Heart left ventricle (tissue), 16 donors: ENCODE results near the gene GNPAT. TPM values are rescaled to one million over a fixed set of nuclear protein-coding genes. Genes with fewer than 3 reads are reported as not detected.

Experiments
- ATAC-seq, 4 donors: fragments of 200-7000 bp; cut with Tn5 transposase; one replicate each; pipeline ENCODE4 v1.9.1; 2020 to 2022; ENCODE audit warnings: moderate library complexity in 4 of 4, mild to moderate bottlenecking in 3 of 4, moderate number of reproducible peaks in 1 of 4
- DNase-seq, 5 donors: peaks; one replicate each; pipeline ENCODE4 v3.0.0-alpha.2; 2020
- H3K27ac ChIP-seq, 12 donors: fragments of 200-600 bp; sonication (generic) in 4 of 12; one replicate each; pipeline versions ENCODE4 v1.5.0 to v1.8.0; 2016 to 2022; ENCODE audit warnings: mild to moderate bottlenecking in 2 of 12
- H3K27me3 ChIP-seq, 9 donors: fragments of 200-600 bp; sonication (generic) in 2 of 9; one replicate each; pipeline versions ENCODE4 v1.5.1 to v1.8.0; 2016 to 2022; ENCODE audit warnings: mild to moderate bottlenecking in 3 of 9
- H3K36me3 ChIP-seq, 9 donors: fragments of 200-600 bp; sonication (generic) in 2 of 9; one replicate each; pipeline versions ENCODE4 v1.5.0 to v1.8.0; 2018 to 2022; ENCODE audit warnings: mild to moderate bottlenecking in 2 of 9
- H3K4me1 ChIP-seq, 12 donors: fragments of 200-600 bp; sonication (generic) in 4 of 12; one replicate each; pipeline versions ENCODE4 v1.5.0 to v1.8.0; 2016 to 2022; ENCODE audit warnings: mild to moderate bottlenecking in 3 of 12
- H3K4me3 ChIP-seq, 12 donors: fragments of 200-600 bp; sonication (generic) in 4 of 12; one replicate each; pipeline versions ENCODE4 v1.5.0 to v1.8.0; 2017 to 2022; ENCODE audit warnings: mild to moderate bottlenecking in 9 of 12, moderate library complexity in 4 of 12
- H3K9me3 ChIP-seq, 12 donors: fragments of 200-600 bp; sonication (generic) in 4 of 12; one replicate each; pipeline versions ENCODE4 v1.5.0 to v1.8.0; 2016 to 2022; ENCODE audit warnings: mild to moderate bottlenecking in 1 of 12
- CTCF ChIP-seq, 12 donors: fragments of 200-600 bp; sonication (generic) in 4 of 12; IDR thresholded peaks; one replicate each; pipeline versions ENCODE4 v1.5.0 to v1.8.0; 2018 to 2022; ENCODE audit warnings: antibody characterized with exemption in 12 of 12, mild to moderate bottlenecking in 5 of 12
- POLR2A ChIP-seq, 2 donors: fragments of 450-650 bp; IDR thresholded peaks; one replicate each; pipeline ENCODE4 v1.6.1; 2017; ENCODE audit warnings: antibody characterized with exemption in 2 of 2, mild to moderate bottlenecking in 2 of 2, moderate library complexity in 2 of 2
- WGBS, 4 donors: extraction: QIAGEN DNeasy Blood & Tissue Kit in 2 of 4; methylation state at CpG; one replicate each; pipeline versions ENCODE4 v1.1.5 to v1.1.7; 2013 to 2018; 5-methylcytosine and 5-hydroxymethylcytosine counted together
- intact Hi-C, 10 donors: fragments of 100-400 bp; cut with DNase I; formaldehyde crosslinking; loops; one replicate each; pipeline versions ENCODE4 v1.11.1 to v1.14.2; 2022
- polyA plus RNA-seq, 2 donors: library from polyadenylated mRNA; stranded (reverse); fragments of 200-250 nt; gene quantifications; one replicate each; pipeline ENCODE4 v1.2.3, GENCODE V29; 2013
- total RNA-seq, 9 donors: library from RNA; depleted of rRNA in 2 of 9; stranded (reverse); fragments of >200 nt in 2 of 9; fragmentation: NEBNext Ultra II Directional in 3 of 9; extraction: Animal tissue kit (Norgen Biotek cat#: 25700) in 3 of 9; gene quantifications; one replicate each; pipeline versions ENCODE4 v1.1.0 to v1.2.4, GENCODE V29; 2016 to 2023
- donor health status: ischemic (EF 13 %, LVEDD 7.1; RV severe dilation, severe dysfunction).
- donor health status: healthy with polysubstance abuse.
- donor health status: DM: no; HTN: yes; CAD: no.
- donor health status: DM: no; HTN: no; CAD: no.
- donor health status: ischemic (EF 25% LVEDD 6.9; RV normal size, moderate dysfunction).
- donor health status: ischemic (EF 25% LVEDD 5.7; RV mildly dilated, moderate dysfunction).
- donor health status: healthy.
- donor health status: DM: yes; HTN: yes; CAD: no.
- donor health status: ischemic (EF 35%, LVEDD 5.7; RV mildly dilated, moderate dysfunction).
- donor health status: nonischemic (EF 11% LVEDD 7.7; RV severe dilation, severe dysfunction).
- donor health status: DM: yes; HTN: yes; CAD: no.
- donor health status: PGD.
- donor health status: ischemic (EF 29% LVEDD 5.4; RV normal size, mild dysfunction).
- donor health status: nonischemic (EF 23%, LVEDD 6.1; RV moderate dilation, normal function).

GNPAT gene
- total and polyA plus RNA-seq, 11 donors, result 43.3 to 62.6 (median 52.8) TPM

DNA sequence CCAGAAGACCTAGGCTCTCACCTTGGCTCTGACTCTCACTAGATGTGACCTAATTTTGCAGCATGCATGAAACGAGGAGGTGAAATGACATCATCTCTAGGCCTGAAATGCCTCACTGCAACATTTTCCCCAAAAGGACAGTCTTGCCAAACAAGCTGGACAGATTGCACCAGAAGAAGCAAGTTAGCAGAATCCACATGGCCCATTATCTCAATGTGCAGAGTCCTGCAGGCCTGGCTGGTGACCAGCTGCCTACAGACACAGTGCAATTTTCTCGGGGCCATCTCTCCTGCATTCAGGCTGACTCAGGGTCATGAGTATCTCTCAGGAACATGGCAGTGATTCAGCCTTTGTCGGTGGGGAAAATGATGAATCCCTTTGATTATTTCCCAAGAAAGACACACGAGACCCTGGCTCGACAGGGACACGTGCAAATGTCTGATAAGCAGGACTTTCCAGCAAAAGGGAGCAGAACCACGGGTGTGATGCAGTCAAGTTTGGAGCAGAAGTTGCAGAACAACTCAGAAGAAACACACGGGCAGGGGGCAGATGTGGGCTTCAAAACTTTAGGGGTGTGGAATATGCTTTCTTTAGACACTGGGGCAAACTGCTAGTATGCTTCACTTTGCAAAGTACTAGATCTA, 40.5 kb upstream of the GNPAT start:
- H3K4me1 ChIP-seq, result no peaks in the 10 kb centered on the region
- no peaks in the 10 kb centered on the region for H3K9me3 ChIP-seq
- TF ChIP-seq CTCF (IDR thresholded peaks at IDR 0.05), result no peak
- no peak for TF ChIP-seq POLR2A (IDR thresholded peaks at IDR 0.05)
- WGBS, 4 donors, result 57 to 66% (median 60%) methylated on average over 8 of the region's 8 CpGs
- no peak for DNase-seq
- intact Hi-C loops, result loop anchor here in 2 of 10 donors (10.0 kb wide), 2 partner anchors 106 to 206 kb away; no protein-coding TSS in a partner anchor
- H3K27ac ChIP-seq, result no peak overlapping the region
- ATAC-seq, result no peak
- H3K36me3 ChIP-seq, result no peaks in the 10 kb centered on the region
- H3K27me3 ChIP-seq, result peaks cover 0 to 7% (median 0%) of the 10 kb centered on the region in 9 donors
- H3K4me3 ChIP-seq, result no peak overlapping the region

DNA sequence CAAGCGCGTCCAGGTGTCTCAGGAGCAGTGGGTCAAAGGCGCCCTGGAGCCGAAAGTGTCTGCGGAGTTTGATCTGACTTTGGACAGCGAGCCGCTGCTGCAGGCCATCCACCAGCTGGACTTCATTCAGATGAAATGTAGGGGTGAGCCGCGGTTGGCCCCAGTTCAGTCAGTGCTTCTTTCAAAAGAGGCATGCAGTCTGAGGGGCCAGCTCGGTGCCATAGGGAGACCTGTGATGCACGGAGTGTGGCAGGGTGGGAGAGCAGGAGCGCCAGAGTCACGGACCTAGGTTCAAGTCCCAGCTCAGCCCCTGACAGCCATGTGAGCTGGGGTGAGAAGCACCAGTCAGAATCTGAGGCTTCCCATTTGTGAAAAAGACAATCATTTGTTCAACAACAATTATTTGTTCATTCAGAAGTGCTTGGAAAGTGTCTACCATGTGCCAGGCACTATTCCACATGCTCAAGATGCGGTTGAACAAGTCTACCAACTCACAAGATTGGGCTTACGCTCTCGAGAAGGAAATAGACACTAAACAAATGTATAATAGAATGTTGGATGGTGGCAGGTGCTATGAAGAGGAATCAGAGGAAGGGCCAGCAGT, 39.5 kb upstream of the GNPAT start:
- Histone ChIP-seq H3K9me3 (no peaks in the 10 kb centered on the region), H3K36me3 (no peaks in the 10 kb centered on the region), H3K27ac (no peak overlapping the region), H3K27me3 (peaks cover 0 to 7% (median 0%) of the 10 kb centered on the region in 9 donors), H3K4me3 (no peak overlapping the region), H3K4me1 (no peaks in the 10 kb centered on the region)
- WGBS, 4 donors, result 90 to 92% (median 91%) methylated on average over 16 of the region's 16 CpGs
- ATAC-seq, result no peak
- intact Hi-C loops, result loop anchor here in 2 of 10 donors (10.0 kb wide), 2 partner anchors 107 to 207 kb away; no protein-coding TSS in a partner anchor
- no peak for DNase-seq
- TF ChIP-seq POLR2A (IDR thresholded peaks at IDR 0.05) (no peak), CTCF (IDR thresholded peaks at IDR 0.05) (no peak)

GRCh38 chr1:231201979-231202633, 38.9 kb upstream of the GNPAT start:
- no peak for ATAC-seq
- TF ChIP-seq CTCF (IDR thresholded peaks at IDR 0.05) (no peak), POLR2A (IDR thresholded peaks at IDR 0.05) (no peak)
- Histone ChIP-seq H3K27me3 (peaks cover 0 to 7% (median 0%) of the 10 kb centered on the region in 9 donors), H3K9me3 (no peaks in the 10 kb centered on the region), H3K4me1 (no peaks in the 10 kb centered on the region), H3K36me3 (no peaks in the 10 kb centered on the region), H3K27ac (no peak overlapping the region), H3K4me3 (no peak overlapping the region)
- intact Hi-C loops, result loop anchor here in 2 of 10 donors (10.0 kb wide), 2 partner anchors 107 to 207 kb away; no protein-coding TSS in a partner anchor
- 68 to 75% (median 74%) methylated on average over 5 of the region's 5 CpGs for WGBS, 4 donors
- DNase-seq, result no peak
